GM11168 (cell line): ENCODE measurements around the gene NCCRP1.
"Not testable (repeated sequence)": the region's sequence is repeated elsewhere in the genome, so short reads cannot be mapped to it uniquely, and the experiment has no call there.

Experiments used
- in situ Hi-C: fragments of 300-500 bp; cut with MboI; formaldehyde crosslinking; loops from one replicate; pipeline ENCODE4 v1.12.0; 2022; ENCODE audit warnings: low sequenced_read_pairs; ENCODE audit not compliant: unreplicated experiment

Gene NCCRP1

DNA sequence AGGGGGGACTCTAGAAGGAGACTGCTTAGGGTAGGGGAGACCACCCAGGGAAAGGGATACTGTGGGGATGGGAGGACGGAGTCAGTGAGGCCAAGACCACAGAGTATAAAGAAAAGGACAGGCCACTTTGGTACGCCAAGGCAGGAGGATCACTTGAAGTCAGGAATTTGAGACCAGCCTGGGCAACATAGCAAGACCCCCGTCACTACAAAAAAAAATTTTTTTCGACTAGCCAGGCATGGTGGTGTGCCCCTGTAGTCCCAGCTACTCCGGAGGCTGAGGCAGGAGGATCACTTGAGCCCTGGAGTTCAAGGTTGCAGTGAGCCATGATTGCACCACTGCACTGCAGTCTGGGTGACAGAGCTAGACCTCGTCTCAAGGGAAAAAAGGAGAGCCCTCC, 41.4 kb downstream of the NCCRP1 start:
- in situ Hi-C loops: no loop called here

- in situ Hi-C loops: no loop called here
Measured at GRCh38 chr19:39238944-39239343, 42.2 kb downstream of the NCCRP1 start.

- in situ Hi-C loops: no loop called here
Measured at GRCh38 chr19:39240421-39240820, 43.7 kb downstream of the NCCRP1 start.

GRCh38 chr19:39243741-39244140, 47.0 kb downstream of the NCCRP1 start:
- in situ Hi-C loops: not testable (repeated sequence)

- in situ Hi-C loops: not testable (repeated sequence)
Measured at GRCh38 chr19:39244410-39245100, 47.8 kb downstream of the NCCRP1 start, which contains the start of gene IFNL3. TSS of gene IFNL3 (minus strand) at chr19:39245006. CDS start at chr19:39244967, 39 bp downstream.

DNA sequence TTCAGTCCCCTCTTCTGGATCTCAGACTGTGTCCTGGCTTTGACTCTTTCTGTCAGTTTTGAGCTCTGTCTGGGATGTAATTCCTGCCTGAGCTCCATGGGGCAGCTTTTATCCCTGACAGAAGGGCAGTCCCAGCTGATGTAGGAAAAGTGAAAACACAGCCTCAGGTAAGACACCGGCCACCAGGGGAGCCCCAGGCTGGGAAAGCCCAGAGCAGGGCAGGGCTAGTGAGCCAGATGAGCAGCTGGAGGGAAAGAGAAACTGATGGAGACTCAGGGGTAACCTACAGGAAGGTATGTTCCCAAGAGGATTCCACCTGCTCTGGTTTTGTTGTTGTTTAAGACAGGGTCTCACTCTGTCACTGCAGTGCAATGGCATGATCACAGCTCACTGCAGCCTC, 48.4 kb downstream of the NCCRP1 start:
- in situ Hi-C loops: not testable (repeated sequence)

- in situ Hi-C loops: no loop called here
Measured at GRCh38 chr19:39246951-39247669, 50.3 kb downstream of the NCCRP1 start.

DNA sequence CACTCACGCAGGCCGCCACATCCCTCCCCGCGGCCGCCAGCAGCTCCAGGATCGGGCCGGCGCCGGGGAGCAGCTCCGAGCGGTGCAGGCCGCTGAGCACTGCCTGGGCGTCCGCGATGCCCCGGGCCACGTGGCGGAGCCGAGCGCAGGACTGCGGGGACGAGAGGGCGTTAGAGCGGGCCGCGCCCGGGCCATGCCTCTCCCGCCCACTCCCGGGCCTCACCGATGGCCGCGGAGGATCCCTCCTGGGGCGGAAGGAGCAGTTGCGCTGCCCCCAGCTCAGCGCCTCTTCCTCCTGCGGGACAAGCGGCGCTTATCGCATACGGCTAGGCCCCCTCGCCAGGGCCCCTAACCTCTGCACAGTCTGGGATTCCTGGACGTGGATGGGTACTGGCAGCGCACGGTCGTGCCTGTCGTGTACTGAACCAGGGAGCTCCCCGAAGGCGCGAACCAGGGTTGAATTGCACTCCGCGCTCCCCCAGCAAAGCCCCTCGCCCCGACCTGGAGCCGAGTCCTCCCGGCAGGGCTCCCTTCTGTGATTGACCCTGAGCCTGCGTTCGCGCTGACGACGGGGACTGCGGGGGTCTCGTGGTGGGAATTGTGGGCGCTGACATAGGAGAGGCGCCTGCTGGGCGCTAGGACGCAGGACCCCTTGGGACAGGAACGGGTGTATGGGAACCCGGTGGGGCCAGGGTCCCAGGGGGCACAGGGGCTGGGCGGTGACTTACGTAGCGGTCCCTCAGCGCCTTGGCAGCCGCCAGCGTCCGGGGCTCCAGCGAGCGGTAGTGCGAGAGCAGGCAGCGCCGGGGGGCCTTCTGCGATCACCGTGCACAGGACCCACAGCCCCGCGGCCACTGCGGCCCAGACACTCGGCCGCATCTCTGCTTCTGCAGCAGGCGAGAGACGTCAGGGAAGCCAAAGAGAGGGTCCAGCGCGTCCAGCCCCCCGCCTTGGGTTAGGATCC, 51.2 kb downstream of the NCCRP1 start:
- in situ Hi-C loops: no loop called here

DNA sequence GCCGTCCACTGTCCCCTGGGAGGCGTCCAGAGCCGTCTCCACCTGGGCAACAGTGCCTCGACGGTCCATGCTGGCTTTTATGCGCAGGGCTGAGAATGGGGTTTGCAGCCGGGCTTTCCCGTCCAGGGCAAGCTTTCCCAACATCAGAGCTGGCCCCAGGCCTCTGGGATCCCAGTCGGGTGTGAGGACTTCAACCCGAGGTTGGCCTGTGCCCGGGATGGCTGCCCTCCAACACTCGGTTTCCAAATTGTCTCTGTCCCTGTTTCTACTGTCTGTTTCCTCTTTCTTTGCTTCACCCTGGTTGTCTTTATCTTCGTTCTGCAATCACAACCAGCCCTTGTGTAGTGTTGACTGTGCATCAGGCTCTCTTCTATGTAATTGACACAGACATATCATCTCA, 52.0 kb downstream of the NCCRP1 start, which contains the start of gene IFNL4:
IFNL4 (minus strand) TSS at position 51 of the 400 bp plus-strand sequence.
- in situ Hi-C loops: no loop called here

GRCh38 chr19:39251081-39251480, 54.3 kb downstream of the NCCRP1 start:
- in situ Hi-C loops: no loop called here
